NCI-H460 (cell line): ENCODE results near the gene ZNF346. TPM values are rescaled to one million over a fixed set of nuclear protein-coding genes. Genes with fewer than 3 reads are reported as not detected.
A peak's percentile ranks its signal among the peaks of the same experiment; 100 is the strongest.

Source experiments
- DNase-seq: peaks from one replicate; pipeline ENCODE4 v3.0.0-alpha.2; 2016; ENCODE audit warnings: low read depth; ENCODE audit errors: extremely low read depth
- total RNA-seq: library from RNA; depleted of rRNA; stranded (reverse); fragments of >200 nt; shearing (Covaris generic); gene quantifications from 2 replicates; pipeline ENCODE4 v1.2.3, GENCODE V29; 2014; rRNA removed

Gene ZNF346
- total RNA-seq, 1 experiment from 2014 or later, result 13.3 TPM

GRCh38 chr5:177112589-177113220 is 90.2 kb downstream of the ZNF346 start:
- no peak for DNase-seq

GRCh38 chr5:177113566-177114424 is 91.3 kb downstream of the ZNF346 start:
- DNase-seq, result peak; percentile 72

- no peak for DNase-seq
Observed at GRCh38 chr5:177116631-177117373, 94.3 kb downstream of the ZNF346 start.

- no peak for DNase-seq
Observed at GRCh38 chr5:177117441-177118045, 95.0 kb downstream of the ZNF346 start.

GRCh38 chr5:177122566-177122965 is 100.1 kb downstream of the ZNF346 start:
- no peak for DNase-seq

GRCh38 chr5:177123789-177124485 is 101.4 kb downstream of the ZNF346 start:
- DNase-seq, result no peak

- DNase-seq, result no peak
Observed at GRCh38 chr5:177124486-177124991, 102.0 kb downstream of the ZNF346 start.

GRCh38 chr5:177126771-177127170 is 104.3 kb downstream of the ZNF346 start:
- DNase-seq, result no peak

GRCh38 chr5:177128551-177128981 is 106.1 kb downstream of the ZNF346 start:
- no peak for DNase-seq

- no peak for DNase-seq
Observed at GRCh38 chr5:177130211-177131018, 107.9 kb downstream of the ZNF346 start.

Other genes with a start within 250 kb of the ZNF346 start
- not detected in 2 replicates for gene UNC5A, start 212.1 kb upstream of the ZNF346 start, total RNA-seq
- not detected in 2 replicates for gene HK3, start 123.3 kb upstream of the ZNF346 start, total RNA-seq
- gene UIMC1, start 15.9 kb upstream of the ZNF346 start, total RNA-seq, result 33.6 and 34.6 TPM in 2 replicates
- 2.1 and 2.4 TPM in 2 replicates for gene FGFR4, start 64.2 kb downstream of the ZNF346 start, total RNA-seq
- 42.7 and 49.1 TPM in 2 replicates for gene NSD1, start 111.1 kb downstream of the ZNF346 start, total RNA-seq